Stimulated activated CD8-positive, alpha-beta memory T cell treated with anti-CD3 and anti-CD28 coated beads, Interleukin-15, amount 100 ng/mL, for 4 hours (primary cell): ENCODE measurements around the gene CEP83.
A peak's percentile ranks its signal among the peaks of the same experiment; 100 is the strongest.
"Not testable (repeated sequence)": the region's sequence is repeated elsewhere in the genome, so short reads cannot be mapped to it uniquely, and the experiment has no call there.

ENCODE experiments used
- DNase-seq, 2 donors: peaks; one replicate each; pipeline ENCODE4 v3.0.0-alpha.2; 2020; ENCODE audit warnings: low read depth in 2 of 2

The CEP83 gene

GRCh38 chr12:94459728-94460615 is at the start of gene CEP83:
Gene CEP83 (minus strand): TSS chr12:94459867. CDS start chr12:94412490, 47,377 bp downstream.
- DNase-seq, result peak; percentile 93 to 94

GRCh38 chr12:94509317-94509716 is 49.6 kb upstream of the CEP83 start:
- DNase-seq, result no peak

DNA sequence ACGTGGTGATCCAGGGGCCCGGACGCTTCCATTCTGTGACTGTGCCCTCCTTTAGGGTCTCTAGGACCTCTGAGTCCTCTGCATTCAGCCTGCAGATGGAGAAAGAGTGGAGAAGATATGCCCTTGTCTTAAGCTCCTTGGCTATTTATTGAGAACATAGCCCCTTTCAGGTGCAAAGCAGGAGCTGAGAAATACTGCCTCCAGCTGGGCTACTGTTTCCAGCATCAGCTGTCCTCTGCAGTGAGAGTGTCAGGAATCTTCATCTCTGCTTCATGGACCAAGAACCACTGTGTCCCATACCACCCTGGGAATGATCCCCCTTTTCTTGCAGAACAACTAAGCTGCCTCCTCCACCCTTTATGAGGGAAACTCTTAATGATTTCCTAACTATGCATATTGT is 47.8 kb upstream of the CEP83 start:
- no peak for DNase-seq

- DNase-seq, result no peak
These were observed 44.7 kb upstream of the CEP83 start for GRCh38 chr12:94504386-94504785.

- DNase-seq, result no peak
These were observed 44.0 kb upstream of the CEP83 start for GRCh38 chr12:94503619-94504018.

- no peak for DNase-seq
These were observed 41.3 kb upstream of the CEP83 start for GRCh38 chr12:94500831-94501567.

DNA sequence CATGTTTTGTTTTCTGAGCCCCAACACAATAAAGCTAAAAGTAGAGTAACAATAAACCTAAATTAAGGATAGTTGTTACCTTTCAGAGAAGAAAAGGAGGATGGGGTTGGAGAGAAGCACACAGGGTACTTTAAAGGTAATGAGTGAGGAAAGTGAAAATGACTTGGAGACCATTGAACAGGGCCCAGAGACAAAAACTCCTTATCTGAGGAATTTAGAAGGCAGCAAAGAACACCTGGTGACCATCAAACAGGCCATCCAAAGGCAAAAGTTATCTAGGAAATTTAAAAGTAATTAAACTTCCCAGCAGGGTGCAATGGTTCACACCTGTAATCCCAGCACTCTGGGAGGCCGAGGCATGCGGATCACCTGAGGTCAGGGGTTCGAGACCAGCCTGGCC is 39.0 kb upstream of the CEP83 start:
- DNase-seq, result no peak

DNA sequence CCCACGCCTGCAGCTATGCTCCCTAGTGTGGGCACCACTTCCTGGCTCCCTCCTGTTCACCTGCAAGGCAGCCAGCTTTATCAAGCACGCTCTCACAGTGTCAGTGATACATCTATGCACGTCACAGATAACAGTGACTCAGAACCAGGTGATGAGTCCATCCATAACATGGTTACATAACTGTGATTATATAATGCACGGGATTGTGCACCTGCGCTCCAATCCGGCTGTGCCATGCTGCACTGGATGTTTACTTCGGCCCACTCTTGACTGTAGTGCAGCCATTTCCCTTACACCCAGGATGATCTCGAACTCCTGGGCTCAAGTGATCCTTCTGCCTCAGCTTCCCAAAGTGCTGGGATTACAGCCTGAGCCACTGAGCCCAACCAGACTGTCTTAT is 38.4 kb upstream of the CEP83 start:
- DNase-seq, result no peak

DNA sequence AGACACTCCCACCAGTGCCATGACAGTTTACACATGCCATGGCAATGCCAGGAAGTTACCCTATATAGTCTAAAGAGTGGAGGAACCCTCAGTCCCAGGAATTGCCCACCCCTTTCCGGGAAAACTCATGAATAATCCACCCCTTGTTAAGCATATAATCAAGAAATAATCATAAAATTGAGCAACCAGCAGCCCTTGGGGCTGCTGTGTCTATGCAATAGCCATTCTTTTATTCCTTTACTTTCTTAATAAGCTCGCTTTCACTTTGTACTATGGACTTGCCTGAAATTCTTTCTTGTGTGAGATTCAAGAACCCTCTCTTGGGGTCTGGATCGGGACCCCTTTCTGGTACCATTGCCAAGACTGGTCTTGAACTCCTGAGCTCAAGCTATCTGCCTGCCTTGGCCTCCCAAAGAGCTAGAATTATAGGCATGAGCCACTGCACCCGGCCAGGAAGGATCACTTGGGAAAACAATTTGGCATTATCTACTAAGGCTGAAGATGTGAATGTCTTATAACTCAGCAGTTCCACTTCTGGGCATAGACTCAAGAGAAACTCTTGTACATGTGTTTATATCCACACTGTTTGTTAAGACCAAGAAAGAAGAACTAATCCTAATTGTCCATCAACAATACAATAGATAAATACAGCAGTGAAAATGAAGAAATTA is 35.9 kb upstream of the CEP83 start:
- DNase-seq, result no peak

DNA sequence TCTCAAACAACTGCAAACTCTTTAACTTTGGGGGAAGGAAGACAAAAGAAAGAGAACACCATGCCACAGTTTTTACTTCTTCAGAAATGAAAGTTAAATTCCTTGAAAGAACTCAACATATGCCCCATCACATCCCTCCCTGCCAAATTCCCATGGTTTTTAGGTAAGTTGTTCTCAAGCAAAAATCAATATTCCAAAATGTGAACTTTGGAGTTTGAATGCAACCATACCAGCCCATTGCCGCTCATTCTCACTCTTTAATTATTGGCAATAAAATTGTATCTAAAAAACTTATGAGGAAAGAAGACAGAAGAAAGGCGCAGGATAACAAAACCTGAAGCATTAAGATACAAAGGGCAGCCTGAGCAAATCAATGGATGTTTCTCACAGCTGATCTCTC is 31.8 kb upstream of the CEP83 start:
- DNase-seq, result no peak

DNA sequence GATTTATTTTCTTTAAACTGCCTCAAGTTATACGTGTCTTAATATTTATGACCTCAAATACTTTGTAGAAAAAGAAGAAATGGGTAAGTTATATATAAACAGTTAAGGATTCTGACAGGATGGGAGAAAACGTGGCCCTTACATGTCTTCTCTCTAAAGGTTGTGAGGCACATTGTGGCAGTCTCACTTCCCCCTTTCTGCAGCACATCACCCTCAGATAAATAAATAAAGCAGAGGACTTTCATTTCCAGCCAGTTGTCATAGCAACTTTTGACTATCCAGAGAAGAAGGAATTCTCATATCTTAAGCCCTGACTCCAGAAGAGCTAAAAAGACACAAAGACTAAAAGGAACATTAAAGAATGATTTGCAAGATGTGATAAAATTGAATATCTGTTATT is 28.8 kb upstream of the CEP83 start:
- no peak for DNase-seq

- DNase-seq, result no peak
These were observed 22.1 kb upstream of the CEP83 start for GRCh38 chr12:94481734-94482133.

DNA sequence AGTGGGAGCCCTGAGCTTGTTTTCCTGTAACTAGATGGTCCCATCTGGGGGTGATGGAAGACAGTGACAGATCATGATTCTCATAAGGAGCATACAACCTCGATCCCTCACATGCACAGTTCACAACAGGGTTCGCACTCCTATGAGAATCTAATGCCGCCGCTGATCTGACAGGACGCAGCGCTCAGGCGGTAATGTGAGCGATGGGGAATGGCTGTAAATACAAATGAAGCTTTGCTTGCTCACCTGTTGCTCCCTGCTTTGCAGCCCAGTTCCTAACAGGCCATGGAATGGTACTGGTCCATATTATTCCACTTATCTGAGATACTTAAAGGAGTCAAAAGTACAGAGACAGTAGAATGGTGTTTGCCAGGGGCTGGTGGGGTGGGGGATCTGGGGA is 9.9 kb upstream of the CEP83 start:
- DNase-seq, result no peak

GRCh38 chr12:94460616-94460959 is 921 bp upstream of the CEP83 start:
- DNase-seq, result no peak

DNA sequence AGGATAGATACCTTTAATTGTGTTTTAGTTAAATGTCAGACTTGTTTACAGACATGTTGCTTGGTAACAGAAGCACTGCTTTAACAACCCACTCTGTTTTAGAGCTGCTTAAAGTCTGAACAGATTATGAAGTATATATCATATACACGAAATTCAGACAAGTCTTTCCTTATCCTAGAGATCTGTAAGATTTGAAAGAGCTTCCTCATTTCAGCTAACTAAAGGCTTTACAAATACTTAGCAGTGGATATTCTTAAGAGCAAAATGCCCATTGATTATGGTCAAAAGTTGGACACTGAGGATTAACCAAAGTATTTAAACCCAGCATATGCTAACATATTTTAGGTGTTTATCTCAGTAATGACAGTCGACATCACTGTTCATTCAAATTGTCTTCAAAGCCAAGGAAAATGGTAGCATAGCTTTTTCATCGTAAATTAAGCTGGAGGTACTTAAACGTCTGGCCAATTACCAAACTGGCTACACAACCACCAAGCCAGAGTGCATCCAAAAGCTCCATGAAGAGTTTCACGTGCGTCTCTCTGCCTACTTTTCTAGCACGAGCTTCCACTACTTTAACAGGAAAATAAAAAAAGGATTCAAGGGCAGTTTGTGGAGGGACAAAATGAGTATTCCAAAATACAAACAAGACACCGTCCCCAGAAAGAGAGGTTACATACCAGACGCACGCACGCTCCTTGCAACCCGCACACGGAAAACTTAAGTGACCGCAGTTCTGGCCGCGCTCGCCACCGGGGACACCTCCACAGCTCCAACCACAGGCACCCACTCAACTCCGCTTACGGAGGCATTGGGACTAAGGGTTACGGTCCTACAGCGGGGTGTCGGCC is 565 bp downstream of the CEP83 start:
- no peak for DNase-seq

- no peak for DNase-seq
These were observed 2.4 kb downstream of the CEP83 start for GRCh38 chr12:94457311-94457710.

GRCh38 chr12:94454318-94454717 is 5.3 kb downstream of the CEP83 start:
- DNase-seq, result not testable (repeated sequence)

GRCh38 chr12:94445662-94446061 is 14.0 kb downstream of the CEP83 start:
- no peak for DNase-seq

DNA sequence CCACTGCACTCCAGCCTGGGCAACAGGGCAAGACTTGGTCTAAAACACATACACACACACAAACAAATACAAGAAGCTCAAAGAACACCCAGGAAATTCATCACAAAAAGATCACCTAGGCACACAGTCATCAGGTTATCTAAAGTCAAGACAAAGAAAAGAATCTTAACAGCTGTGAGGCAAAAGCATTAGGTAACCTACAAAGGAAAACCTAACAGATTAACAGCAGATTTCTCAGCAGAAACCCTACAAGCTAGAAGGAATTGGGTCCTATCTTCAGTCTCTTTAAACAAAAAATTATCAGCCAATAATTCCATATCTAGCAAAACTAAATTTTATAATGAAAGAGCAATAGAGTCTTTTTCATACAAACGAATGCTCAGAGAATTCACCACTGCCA is 22.4 kb downstream of the CEP83 start:
- DNase-seq, result no peak

- DNase-seq, result no peak
These were observed 24.1 kb downstream of the CEP83 start for GRCh38 chr12:94435511-94435927.

GRCh38 chr12:94434171-94434570 is 25.5 kb downstream of the CEP83 start:
- DNase-seq, result no peak

DNA sequence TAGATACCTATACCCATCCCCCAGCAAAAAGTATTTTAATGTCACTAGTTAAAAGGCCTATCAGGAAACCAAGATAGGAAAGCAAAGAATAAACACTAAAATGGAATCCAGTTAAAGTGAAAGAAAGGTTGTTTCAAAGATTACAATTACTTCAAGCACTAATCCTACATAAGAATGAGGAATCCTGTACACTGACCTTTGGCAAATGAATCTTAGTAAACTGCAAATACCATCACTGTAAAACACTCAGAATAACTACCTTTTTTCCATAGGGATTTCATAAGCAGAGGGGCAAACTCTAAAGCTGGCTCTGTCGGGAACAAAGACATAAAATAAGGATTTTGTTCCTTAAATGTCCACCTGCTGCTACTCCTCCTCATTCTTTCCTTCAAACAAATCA is 25.9 kb downstream of the CEP83 start:
- DNase-seq, result no peak
